Neural progenitor cell (in vitro differentiated cells): ENCODE results near the gene DCTN2. TPM values are rescaled to one million over a fixed set of nuclear protein-coding genes. Genes with fewer than 3 reads are reported as not detected.

Experiments
- DNase-seq: peaks from one replicate; pipeline ENCODE4 v3.0.0-alpha.2; 2016; ENCODE audit warnings: low spot score
- H2AFZ ChIP-seq: fragments of 200-600 bp; sonication (generic); replicated peaks from 2 replicates; pipeline ENCODE4 v1.6.1; 2016; ENCODE audit warnings: antibody characterized with exemption
- H3F3A ChIP-seq: fragments of 200-600 bp; sonication (generic); 2 replicates; pipeline ENCODE4 v1.6.1; 2016; ENCODE audit warnings: antibody characterized with exemption, low read depth
- H3K27ac ChIP-seq: fragments of 200-600 bp; sonication (generic); 2 replicates; pipeline ENCODE4 v1.5.1; 2016; ENCODE audit warnings: mild to moderate bottlenecking
- H3K27me3 ChIP-seq: fragments of 200-600 bp; sonication (generic); 2 replicates; pipeline ENCODE4 v1.6.1; 2016; ENCODE audit warnings: mild to moderate bottlenecking, moderate library complexity
- H3K36me3 ChIP-seq: fragments of 200-600 bp; sonication (generic); 2 replicates; pipeline ENCODE4 v1.5.1; 2016
- H3K4me1 ChIP-seq: fragments of 200-600 bp; sonication (generic); 2 replicates; pipeline ENCODE4 v1.6.1; 2016; ENCODE audit warnings: mixed run types
- H3K4me2 ChIP-seq: fragments of 200-600 bp; sonication (generic); 2 replicates; pipeline ENCODE4 v1.6.1; 2016
- H3K4me3 ChIP-seq: fragments of 200-600 bp; sonication (generic); 2 replicates; pipeline ENCODE4 v1.5.1; 2016
- H3K79me2 ChIP-seq: fragments of 200-600 bp; sonication (generic); 2 replicates; pipeline ENCODE4 v1.6.1; 2016; ENCODE audit warnings: low read depth
- H3K9ac ChIP-seq: fragments of 200-600 bp; sonication (generic); 2 replicates; pipeline ENCODE4 v1.6.1; 2016
- H3K9me3 ChIP-seq: fragments of 200-600 bp; sonication (generic); 2 replicates; pipeline ENCODE4 v1.5.1; 2016; ENCODE audit warnings: low read depth
- H4K20me1 ChIP-seq: fragments of 200-600 bp; sonication (generic); 2 replicates; pipeline ENCODE4 v1.6.1; 2016; ENCODE audit warnings: low read depth
- H3K27ac Mint-ChIP-seq: 3 replicates; pipeline ENCODE4 v1.8.0; 2021; ENCODE audit warnings: mixed read lengths
- H3K27me3 Mint-ChIP-seq: 2 replicates; pipeline ENCODE4 v1.8.0; 2022; ENCODE audit warnings: low read depth, mild to moderate bottlenecking, inconsistent platforms, moderate library complexity, mixed read lengths; ENCODE audit not compliant: insufficient read depth
- H3K36me3 Mint-ChIP-seq: 3 replicates; pipeline ENCODE4 v1.8.0; 2021; ENCODE audit warnings: mixed read lengths
- H3K4me1 Mint-ChIP-seq: 3 replicates; pipeline ENCODE4 v1.8.0; 2021; ENCODE audit warnings: mixed read lengths
- H3K4me3 Mint-ChIP-seq: 3 replicates; pipeline ENCODE4 v1.8.0; 2021; ENCODE audit warnings: mild to moderate bottlenecking, moderate library complexity, mixed read lengths
- H3K9me3 Mint-ChIP-seq: 3 replicates; pipeline ENCODE4 v1.8.0; 2020; ENCODE audit warnings: mixed read lengths
- CTCF ChIP-seq: fragments of 200-600 bp; sonication (generic); IDR thresholded peaks from 2 replicates; pipeline ENCODE4 v1.5.1; 2017; ENCODE audit warnings: antibody characterized with exemption, mild to moderate bottlenecking
- EZH2 ChIP-seq: fragments of 200-600 bp; sonication (generic); IDR thresholded peaks from 2 replicates; pipeline ENCODE4 v1.6.1; 2017; ENCODE audit warnings: antibody characterized with exemption, mild to moderate bottlenecking, moderate library complexity
- EZH2phosphoT487 ChIP-seq: fragments of 200-600 bp; sonication (generic); IDR thresholded peaks from 2 replicates; pipeline ENCODE4 v1.6.1; 2017; ENCODE audit warnings: antibody characterized with exemption
- total RNA-seq: library from RNA; depleted of rRNA; stranded (reverse); fragments of >200 nt; gene quantifications from 2 replicates; pipeline ENCODE4 v1.2.3, GENCODE V29; 2015; ENCODE audit warnings: low replicate concordance

The DCTN2 gene
- total RNA-seq = 147 and 192 TPM in 2 replicates

DNA sequence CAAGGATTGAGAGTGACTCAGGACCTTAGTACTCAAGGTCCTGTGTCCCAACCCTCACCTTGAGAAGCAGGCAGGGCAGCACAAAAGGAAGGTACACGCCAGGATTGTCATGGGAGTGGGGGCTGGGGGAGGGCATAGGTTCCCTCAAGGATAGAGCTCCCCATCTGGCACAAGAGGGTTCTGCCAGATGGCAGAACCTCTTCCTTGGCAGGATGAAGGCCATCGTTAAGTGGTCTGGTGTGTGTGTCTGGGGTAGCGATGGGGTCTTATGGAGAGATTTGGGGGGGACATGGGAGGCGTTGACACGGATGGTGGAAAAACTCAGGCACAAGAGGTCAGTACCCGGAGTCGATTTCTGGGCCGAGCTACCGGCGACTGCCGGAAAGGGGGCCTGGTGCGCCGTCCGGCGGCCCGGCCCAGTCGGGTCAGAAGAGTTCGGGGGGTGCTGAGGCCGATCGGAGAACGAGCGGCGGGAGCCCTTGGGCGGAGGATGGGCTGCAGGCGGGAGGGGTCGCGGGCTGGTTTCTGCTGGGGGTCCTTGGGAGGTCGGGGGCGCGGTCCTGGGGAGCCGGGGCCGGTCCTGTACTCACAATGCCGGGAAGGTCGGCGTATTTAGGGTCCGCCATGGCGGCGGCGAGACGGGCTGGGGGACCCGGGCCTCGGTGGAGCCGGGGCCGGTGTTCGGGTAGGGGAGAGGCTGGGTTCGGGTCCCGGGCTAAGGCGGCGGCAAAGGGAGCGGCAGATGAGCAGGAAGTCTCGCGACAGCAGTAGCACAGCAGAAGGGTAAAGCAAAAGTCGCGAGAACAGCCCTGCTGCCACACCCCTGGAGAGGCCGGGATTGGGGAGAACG is at the start of gene DCTN2:
DCTN2 (minus strand) TSS at position 755 of the 850 bp plus-strand sequence; CDS start at position 626, 129 bp downstream.
- no peak for TF ChIP-seq EZH2phosphoT487
- peak; percentile 7 for TF ChIP-seq CTCF
- H3K27me3 ChIP-seq = peaks cover 24% of the 10 kb centered on the region
- peak within 1 kb of the TSS; percentile 93 for H3K4me3 ChIP-seq
- Mint-ChIP-seq H3K36me3 (no peaks in the 10 kb centered on the region), H3K9me3 (no peaks in the 10 kb centered on the region), H3K27me3 (peaks cover 30% of the 10 kb centered on the region), H3K4me3 (peak within 1 kb of the TSS; percentile 97), H3K27ac (peak within 1 kb of the TSS; percentile 96), H3K4me1 (peaks cover 33% of the 10 kb centered on the region)
- H3K9me3 ChIP-seq = no peaks in the 10 kb centered on the region
- no peak within 1 kb of the TSS for H3K27ac ChIP-seq
- H3K9ac ChIP-seq = peak within 1 kb of the TSS; percentile 98
- H3K4me2 ChIP-seq = peak within 1 kb of the TSS; percentile 92
- H3K4me1 ChIP-seq = peaks cover 16% of the 10 kb centered on the region
- H2AFZ ChIP-seq = peak within 1 kb of the TSS; percentile 95
- no peaks in the 10 kb centered on the region for H3K36me3 ChIP-seq
- peaks cover 47% of the 10 kb centered on the region for H3K79me2 ChIP-seq
- peaks cover 18% of the 10 kb centered on the region for H3F3A ChIP-seq
- DNase-seq = peak; percentile 98
- peaks cover 30% of the 10 kb centered on the region for H4K20me1 ChIP-seq

DNA sequence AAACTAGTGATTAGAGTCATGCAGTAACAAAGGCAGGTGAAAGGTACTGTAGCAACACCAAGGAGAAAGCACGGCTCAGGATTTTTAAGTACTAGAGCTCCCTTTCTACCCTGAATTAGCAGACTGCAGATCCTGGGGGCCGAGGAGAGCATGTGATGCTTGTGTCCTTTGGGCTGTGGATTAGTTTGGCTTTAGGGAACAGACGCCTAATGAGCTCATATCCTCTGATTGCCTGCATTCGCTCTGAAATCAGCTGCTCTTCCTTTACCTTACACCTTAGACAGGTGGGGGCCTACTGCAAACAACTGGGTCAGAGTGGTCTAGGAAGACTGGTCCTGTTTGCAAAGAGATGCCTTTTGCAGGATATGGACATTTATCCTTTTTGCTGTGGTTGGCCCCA is 46.2 kb upstream of the DCTN2 start:
- H3K4me3 Mint-ChIP-seq = no peak overlapping the region
- Histone ChIP-seq H3F3A (peaks cover 5% of the 10 kb centered on the region), H3K36me3 (no peaks in the 10 kb centered on the region), H3K27ac (no peak overlapping the region), H3K4me3 (no peak overlapping the region), H3K79me2 (peaks cover 21% of the 10 kb centered on the region), H4K20me1 (no peaks in the 10 kb centered on the region), H3K9me3 (no peaks in the 10 kb centered on the region), H3K9ac (no peak overlapping the region), H3K27me3 (peaks cover 6% of the 10 kb centered on the region), H3K4me1 (peaks cover 6% of the 10 kb centered on the region), H2AFZ (no peak overlapping the region), H3K4me2 (no peak overlapping the region)
- DNase-seq = no peak
- no peaks in the 10 kb centered on the region for H3K36me3 Mint-ChIP-seq
- H3K9me3 Mint-ChIP-seq = no peaks in the 10 kb centered on the region
- peaks cover 5% of the 10 kb centered on the region for H3K27me3 Mint-ChIP-seq
- H3K27ac Mint-ChIP-seq = no peak overlapping the region
- TF ChIP-seq EZH2phosphoT487 = no peak
- H3K4me1 Mint-ChIP-seq = peaks cover 16% of the 10 kb centered on the region

DNA sequence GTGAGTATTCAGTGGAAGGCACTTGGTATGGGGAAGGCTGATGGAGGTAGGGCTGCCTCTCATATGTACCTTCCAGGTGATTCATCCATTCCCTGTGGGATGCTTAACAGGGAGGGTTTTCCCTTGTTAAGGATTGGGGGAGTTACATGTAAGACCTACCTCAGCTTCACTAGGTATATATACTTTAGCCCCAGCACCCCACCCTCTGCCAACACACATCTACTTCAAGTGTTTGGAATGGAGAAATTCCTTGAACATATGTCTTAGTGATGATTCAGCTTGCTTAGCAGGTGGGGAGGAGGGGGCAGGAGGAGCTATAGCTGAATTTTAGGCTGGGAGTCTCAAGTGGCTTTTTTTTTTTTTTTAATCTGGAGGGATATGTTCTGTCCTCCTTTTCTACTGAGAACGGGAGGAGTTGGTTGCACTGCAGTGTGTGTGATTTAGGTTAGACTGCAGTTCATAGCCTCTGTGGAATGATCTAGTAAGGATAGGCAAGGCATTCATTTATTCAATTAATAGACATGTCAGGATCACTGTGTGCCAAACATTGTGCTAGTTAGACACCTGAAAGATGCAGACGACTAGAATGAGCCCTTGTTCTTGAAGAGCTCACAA is 45.7 kb upstream of the DCTN2 start:
- H3K9me3 Mint-ChIP-seq = no peaks in the 10 kb centered on the region
- Histone ChIP-seq H3F3A (peaks cover 5% of the 10 kb centered on the region), H3K4me1 (peaks cover 6% of the 10 kb centered on the region), H3K9ac (no peak overlapping the region), H2AFZ (no peak overlapping the region), H3K4me2 (peak overlapping the region; percentile 87), H3K4me3 (no peak overlapping the region), H3K36me3 (no peaks in the 10 kb centered on the region), H3K9me3 (no peaks in the 10 kb centered on the region), H3K79me2 (peaks cover 21% of the 10 kb centered on the region), H3K27me3 (peaks cover 6% of the 10 kb centered on the region), H4K20me1 (no peaks in the 10 kb centered on the region), H3K27ac (no peak overlapping the region)
- no peaks in the 10 kb centered on the region for H3K36me3 Mint-ChIP-seq
- H3K27me3 Mint-ChIP-seq = peaks cover 5% of the 10 kb centered on the region
- peak overlapping the region; percentile 94 for H3K4me3 Mint-ChIP-seq
- DNase-seq = no peak
- no peak overlapping the region for H3K27ac Mint-ChIP-seq
- peaks cover 16% of the 10 kb centered on the region for H3K4me1 Mint-ChIP-seq
- TF ChIP-seq EZH2phosphoT487 (no peak), CTCF (no peak), EZH2 (no peak)
